HEK293 (cell line): ENCODE data around the gene INHA.

Experiments
- CTCF ChIA-PET: fragments of 350-600 bp; formaldehyde crosslinking; extraction: SDS; loops from one replicate; lab custom pipeline; 2021; ENCODE audit warnings: antibody characterized with exemption; lab: Yijun Ruan, JAX
- POLR2A ChIA-PET: fragments of 300-600 bp; formaldehyde crosslinking; extraction: SDS; loops from one replicate; lab custom pipeline; 2020; ENCODE audit warnings: antibody characterized with exemption, inconsistent platforms; lab: Yijun Ruan, JAX
- H3K27ac ChIP-seq: fragments of 200-500 bp; sonication (Bioruptor generic); 2 replicates; pipeline ENCODE4 v1.5.1; 2014; ENCODE audit warnings: low read depth, low read length, control low read depth, inconsistent platforms; ENCODE audit errors: extremely low read depth
- H3K36me3 ChIP-seq, 2 experiments: fragments of 200-500 bp in 1 of 2; sonication (Bioruptor generic) in 1 of 2; 1 replicate in 1 of 2; 2 replicates in 1 of 2; pipeline ENCODE4 v1.5.1; 2014 to 2017; ENCODE audit warnings: inconsistent platforms in 2 of 2, low read length in 2 of 2; ENCODE audit not compliant: control insufficient read depth in 2 of 2, insufficient read depth in 1 of 2
- H3K4me1 ChIP-seq: fragments of 200-500 bp; sonication (Bioruptor generic); 2 replicates; pipeline ENCODE4 v1.5.1; 2014; ENCODE audit warnings: mild to moderate bottlenecking, low read length, inconsistent platforms; ENCODE audit not compliant: control insufficient read depth, insufficient read depth
- H3K4me3 ChIP-seq: 2 replicates; pipeline ENCODE4 v1.5.1; 2011; ENCODE audit warnings: low read depth, mild to moderate bottlenecking, control low read depth, low read length, moderate library complexity
- H3K9me3 ChIP-seq: fragments of 200-500 bp; sonication (Bioruptor generic); 2 replicates; pipeline ENCODE4 v1.5.1; 2014; ENCODE audit warnings: low read depth, low read length, inconsistent platforms; ENCODE audit not compliant: control insufficient read depth, insufficient read depth
- KLF16 ChIP-seq: fragments of 450-650 bp; formaldehyde crosslinking; IDR thresholded peaks from 2 replicates; pipeline ENCODE4 v1.5.1; 2017; ENCODE audit warnings: missing biosample characterization, missing genetic modification characterization
- OVOL3 ChIP-seq: fragments of 450-650 bp; formaldehyde crosslinking; IDR thresholded peaks from 2 replicates; pipeline ENCODE4 v1.5.1; 2016; ENCODE audit warnings: missing biosample characterization, missing genetic modification characterization
- PRDM6 ChIP-seq: fragments of 450-650 bp; formaldehyde crosslinking; IDR thresholded peaks from 2 replicates; pipeline ENCODE4 v1.5.1; 2017; ENCODE audit warnings: missing biosample characterization, missing genetic modification characterization
- REPIN1 ChIP-seq: fragments of 450-650 bp; formaldehyde crosslinking; IDR thresholded peaks from 2 replicates; pipeline ENCODE4 v1.5.1; 2017; ENCODE audit warnings: missing biosample characterization, missing genetic modification characterization, low read depth
- SCRT2 ChIP-seq: fragments of 450-650 bp; formaldehyde crosslinking; IDR thresholded peaks from 2 replicates; pipeline ENCODE4 v1.5.1; 2016; ENCODE audit warnings: missing biosample characterization, missing genetic modification characterization
- ZBTB48 ChIP-seq: fragments of 450-650 bp; formaldehyde crosslinking; IDR thresholded peaks from 2 replicates; pipeline ENCODE4 v1.5.1; 2016; ENCODE audit warnings: missing biosample characterization, missing genetic modification characterization
- ZNF140 ChIP-seq: fragments of 450-650 bp; formaldehyde crosslinking; IDR thresholded peaks from 2 replicates; pipeline ENCODE4 v1.5.1; 2016; ENCODE audit warnings: missing biosample characterization, missing genetic modification characterization
- ZNF169 ChIP-seq: fragments of 450-650 bp; formaldehyde crosslinking; IDR thresholded peaks from 2 replicates; pipeline ENCODE4 v1.5.1; 2016; ENCODE audit warnings: missing biosample characterization, missing genetic modification characterization
- ZNF175 ChIP-seq: fragments of 450-650 bp; formaldehyde crosslinking; IDR thresholded peaks from 2 replicates; pipeline ENCODE4 v1.5.1; 2016; ENCODE audit warnings: missing biosample characterization, missing genetic modification characterization
- ZNF23 ChIP-seq: fragments of 450-650 bp; formaldehyde crosslinking; IDR thresholded peaks from 2 replicates; pipeline ENCODE4 v1.5.1; 2016; ENCODE audit warnings: missing biosample characterization, missing genetic modification characterization, borderline replicate concordance
- ZNF274 ChIP-seq, 2 experiments: fragments of 200-500 bp in 1 of 2; fragments of 450-650 bp in 1 of 2; sonication (Bioruptor generic) in 1 of 2; formaldehyde crosslinking in 1 of 2; IDR thresholded peaks; 2 replicates each; pipeline versions ENCODE4 v1.5.1 to v1.6.1; 2014 to 2016; ENCODE audit warnings: borderline replicate concordance in 1 of 2, inconsistent platforms in 1 of 2, low read length in 1 of 2, missing biosample characterization in 1 of 2, missing genetic modification characterization in 1 of 2
- ZNF311 ChIP-seq: fragments of 450-650 bp; formaldehyde crosslinking; IDR thresholded peaks from 2 replicates; pipeline ENCODE4 v1.5.1; 2017; ENCODE audit warnings: missing biosample characterization, missing genetic modification characterization, borderline replicate concordance
- ZNF366 ChIP-seq: fragments of 450-650 bp; formaldehyde crosslinking; conservative IDR thresholded peaks from 2 replicates; pipeline ENCODE4 v1.5.1; 2016; ENCODE audit warnings: missing biosample characterization, missing genetic modification characterization
- ZNF549 ChIP-seq: fragments of 450-650 bp; IDR thresholded peaks from 2 replicates; pipeline ENCODE4 v1.5.1; 2018; ENCODE audit warnings: missing biosample characterization, missing genetic modification characterization, mild to moderate bottlenecking, inconsistent platforms, moderate library complexity
- ZNF610 ChIP-seq: fragments of 450-650 bp; formaldehyde crosslinking; IDR thresholded peaks from 2 replicates; pipeline ENCODE4 v1.5.1; 2016; ENCODE audit warnings: missing biosample characterization, missing genetic modification characterization, borderline replicate concordance
- ZNF624 ChIP-seq: fragments of 450-650 bp; formaldehyde crosslinking; IDR thresholded peaks from 2 replicates; pipeline ENCODE4 v1.5.1; 2017; ENCODE audit warnings: missing biosample characterization, missing genetic modification characterization
- ZNF664 ChIP-seq: fragments of 450-650 bp; formaldehyde crosslinking; IDR thresholded peaks from 2 replicates; pipeline ENCODE4 v1.5.1; 2016; ENCODE audit warnings: missing biosample characterization, missing genetic modification characterization
- ZSCAN16 ChIP-seq: fragments of 450-650 bp; formaldehyde crosslinking; IDR thresholded peaks from 2 replicates; pipeline ENCODE4 v1.5.1; 2016; ENCODE audit warnings: missing biosample characterization, missing genetic modification characterization
- TF ChIP-seq, protein P1 (sequence below): fragments of 450-650 bp; formaldehyde crosslinking; IDR thresholded peaks from 2 replicates; pipeline ENCODE4 v1.5.1; 2016; ENCODE audit warnings: missing biosample characterization, missing genetic modification characterization
- TF ChIP-seq, protein P2 (sequence below): fragments of 450-650 bp; formaldehyde crosslinking; optimal IDR thresholded peaks from 2 replicates; pipeline ENCODE3; 2016; ENCODE audit warnings: missing biosample characterization, mild to moderate bottlenecking, missing genetic modification characterization
- TF ChIP-seq, protein P3 (sequence below): fragments of 450-650 bp; formaldehyde crosslinking; IDR thresholded peaks from 2 replicates; pipeline ENCODE4 v1.5.1; 2017; ENCODE audit warnings: missing biosample characterization, mild to moderate bottlenecking, missing genetic modification characterization, moderate library complexity
- TF ChIP-seq, protein P4 (sequence below): fragments of 450-650 bp; formaldehyde crosslinking; IDR thresholded peaks from 2 replicates; pipeline ENCODE4; 2016; ENCODE audit warnings: missing biosample characterization, missing genetic modification characterization

Gene INHA

DNA sequence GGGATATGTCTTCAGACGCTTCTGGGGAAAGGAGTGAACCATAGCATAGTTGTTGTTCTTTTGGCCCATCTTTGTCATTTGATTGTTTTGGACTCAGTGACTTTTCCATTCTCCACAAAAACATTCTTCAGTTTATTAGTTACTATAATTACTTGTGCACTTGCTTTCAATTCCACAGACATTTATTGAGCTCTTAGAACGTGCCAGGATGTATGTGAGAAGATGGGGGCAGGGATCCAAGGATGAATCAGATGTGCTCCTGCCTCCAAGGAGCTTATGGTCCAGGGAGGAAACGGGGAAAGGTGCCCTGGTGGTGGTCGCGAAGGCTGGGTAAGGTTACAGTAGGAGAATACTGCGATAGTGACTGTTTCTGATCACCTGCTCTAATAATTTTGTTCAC, 48.4 kb downstream of the INHA start:
- ChIA-PET CTCF (interaction anchor here (0.6 to 2.3 kb wide), 5 partner anchors 18 to 80 kb away, joined by 3 to 8 read pairs (median 5); no protein-coding TSS in a partner anchor), POLR2A (interaction anchor here (1.3 kb wide), 1 partner anchor 23 kb away, joined by 4 read pairs; the partner anchor contains the start of gene STK11IP)
- Histone ChIP-seq H3K4me1 (no peaks in the 10 kb centered on the region), H3K36me3 (peaks cover 0 to 11% of the 10 kb centered on the region in 2 experiments; a peak in 1 of 3 replicates), H3K9me3 (no peaks in the 10 kb centered on the region), H3K4me3 (no peak overlapping the region), H3K27ac (no peak overlapping the region)
- TF ChIP-seq ZNF366 (tag by site-specific recombination), result no peak
- no peak for TF ChIP-seq ZNF549 (tag by site-specific recombination)

- no peak for TF ChIP-seq ZNF23
- TF ChIP-seq REPIN1 (tag by site-specific recombination), result no peak
- no peak for TF ChIP-seq KLF16 (tag by site-specific recombination)
- TF ChIP-seq, protein P1, sequence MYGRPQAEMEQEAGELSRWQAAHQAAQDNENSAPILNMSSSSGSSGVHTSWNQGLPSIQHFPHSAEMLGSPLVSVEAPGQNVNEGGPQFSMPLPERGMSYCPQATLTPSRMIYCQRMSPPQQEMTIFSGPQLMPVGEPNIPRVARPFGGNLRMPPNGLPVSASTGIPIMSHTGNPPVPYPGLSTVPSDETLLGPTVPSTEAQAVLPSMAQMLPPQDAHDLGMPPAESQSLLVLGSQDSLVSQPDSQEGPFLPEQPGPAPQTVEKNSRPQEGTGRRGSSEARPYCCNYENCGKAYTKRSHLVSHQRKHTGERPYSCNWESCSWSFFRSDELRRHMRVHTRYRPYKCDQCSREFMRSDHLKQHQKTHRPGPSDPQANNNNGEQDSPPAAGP (tag by site-specific recombination), result no peak
- no peak for TF ChIP-seq ZNF549 (tag by site-specific recombination)
- TF ChIP-seq ZNF169 (tag by site-specific recombination), result no peak
- TF ChIP-seq, protein P2, sequence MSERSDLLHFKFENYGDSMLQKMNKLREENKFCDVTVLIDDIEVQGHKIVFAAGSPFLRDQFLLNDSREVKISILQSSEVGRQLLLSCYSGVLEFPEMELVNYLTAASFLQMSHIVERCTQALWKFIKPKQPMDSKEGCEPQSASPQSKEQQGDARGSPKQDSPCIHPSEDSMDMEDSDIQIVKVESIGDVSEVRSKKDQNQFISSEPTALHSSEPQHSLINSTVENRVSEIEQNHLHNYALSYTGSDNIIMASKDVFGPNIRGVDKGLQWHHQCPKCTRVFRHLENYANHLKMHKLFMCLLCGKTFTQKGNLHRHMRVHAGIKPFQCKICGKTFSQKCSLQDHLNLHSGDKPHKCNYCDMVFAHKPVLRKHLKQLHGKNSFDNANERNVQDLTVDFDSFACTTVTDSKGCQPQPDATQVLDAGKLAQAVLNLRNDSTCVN (tag by site-specific recombination), result no peak
- TF ChIP-seq ZNF311, result no peak
- TF ChIP-seq ZNF624 (tag by site-specific recombination), result no peak
- ChIA-PET POLR2A (no interaction called here), CTCF (interaction anchor here (1.1 kb wide), 1 partner anchor 21 kb away, joined by 4 read pairs; no protein-coding TSS in a partner anchor)
- no peaks in the 10 kb centered on the region for H3K4me1 ChIP-seq
- H3K9me3 ChIP-seq, result no peaks in the 10 kb centered on the region
- no peaks in the 10 kb centered on the region for H3K36me3 ChIP-seq
- no peak overlapping the region for H3K4me3 ChIP-seq
- H3K27ac ChIP-seq, result no peak overlapping the region
Measured at GRCh38 chr2:219621935-219622334, 49.8 kb downstream of the INHA start.

- ChIA-PET CTCF (interaction anchor here (1.1 kb wide), 1 partner anchor 20 kb away, joined by 4 read pairs; no protein-coding TSS in a partner anchor), POLR2A (no interaction called here)
- H3K9me3 ChIP-seq, result no peaks in the 10 kb centered on the region
- H3K36me3 ChIP-seq, result no peaks in the 10 kb centered on the region
- H3K4me1 ChIP-seq, result no peaks in the 10 kb centered on the region
- 0 out of 2 replicates have a peak, but pooled peaks have one; percentile 14 for TF ChIP-seq ZNF664 (tag by site-specific recombination)
- no peak for TF ChIP-seq ZBTB48 (tag by site-specific recombination)
- no peak for TF ChIP-seq SCRT2
- no peak for TF ChIP-seq OVOL3 (tag by site-specific recombination)
- no peak for TF ChIP-seq ZNF274 (IDR thresholded peaks at IDR 0.05; ENCODE audit: low read length)
- no peak for TF ChIP-seq ZNF274 (tag by site-specific recombination; IDR thresholded peaks at IDR 0.05; ENCODE audit: borderline replicate concordance)
- H3K27ac ChIP-seq, result no peak overlapping the region
- no peak overlapping the region for H3K4me3 ChIP-seq
Measured at GRCh38 chr2:219622472-219622871, 50.4 kb downstream of the INHA start.

- CTCF ChIA-PET, result interaction anchor here (0.9 to 1.7 kb wide), 2 partner anchors 18 to 83 kb away, joined by 3 to 5 read pairs; no protein-coding TSS in a partner anchor
- Histone ChIP-seq H3K36me3 (no peaks in the 10 kb centered on the region), H3K9me3 (no peaks in the 10 kb centered on the region), H3K4me1 (no peaks in the 10 kb centered on the region), H3K27ac (no peak overlapping the region), H3K4me3 (no peak overlapping the region)
- POLR2A ChIA-PET, result no interaction called here
- TF ChIP-seq ZNF140 (no peak), ZNF610 (tag by site-specific recombination) (no peak), PRDM6 (tag by site-specific recombination) (no peak), ZSCAN16 (no peak), ZNF175 (tag by site-specific recombination) (no peak)
- TF ChIP-seq, protein P3, sequence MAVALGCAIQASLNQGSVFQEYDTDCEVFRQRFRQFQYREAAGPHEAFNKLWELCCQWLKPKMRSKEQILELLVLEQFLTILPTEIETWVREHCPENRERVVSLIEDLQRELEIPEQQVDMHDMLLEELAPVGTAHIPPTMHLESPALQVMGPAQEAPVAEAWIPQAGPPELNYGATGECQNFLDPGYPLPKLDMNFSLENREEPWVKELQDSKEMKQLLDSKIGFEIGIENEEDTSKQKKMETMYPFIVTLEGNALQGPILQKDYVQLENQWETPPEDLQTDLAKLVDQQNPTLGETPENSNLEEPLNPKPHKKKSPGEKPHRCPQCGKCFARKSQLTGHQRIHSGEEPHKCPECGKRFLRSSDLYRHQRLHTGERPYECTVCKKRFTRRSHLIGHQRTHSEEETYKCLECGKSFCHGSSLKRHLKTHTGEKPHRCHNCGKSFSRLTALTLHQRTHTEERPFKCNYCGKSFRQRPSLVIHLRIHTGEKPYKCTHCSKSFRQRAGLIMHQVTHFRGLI (tag by site-specific recombination), result no peak
- TF ChIP-seq, protein P4, sequence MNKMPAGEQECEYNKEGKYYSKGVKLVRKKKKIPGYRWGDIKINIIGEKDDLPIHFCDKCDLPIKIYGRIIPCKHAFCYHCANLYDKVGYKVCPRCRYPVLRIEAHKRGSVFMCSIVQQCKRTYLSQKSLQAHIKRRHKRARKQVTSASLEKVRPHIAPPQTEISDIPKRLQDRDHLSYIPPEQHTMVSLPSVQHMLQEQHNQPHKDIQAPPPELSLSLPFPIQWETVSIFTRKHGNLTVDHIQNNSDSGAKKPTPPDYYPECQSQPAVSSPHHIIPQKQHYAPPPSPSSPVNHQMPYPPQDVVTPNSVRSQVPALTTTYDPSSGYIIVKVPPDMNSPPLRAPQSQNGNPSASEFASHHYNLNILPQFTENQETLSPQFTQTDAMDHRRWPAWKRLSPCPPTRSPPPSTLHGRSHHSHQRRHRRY (tag by site-specific recombination), result no peak
Measured at GRCh38 chr2:219624565-219624964, 52.5 kb downstream of the INHA start.
